ENCODE results near the gene DDX27.

Gene DDX27

GRCh38 chr20:49293122-49293521 lies 73.9 kb downstream of the DDX27 start:
- Histone ChIP-seq H3K4me3 (replicated peaks; ENCODE audit: low read depth, low read length) (no peak overlapping the region), H3K27me3 (replicated peaks; ENCODE audit: control insufficient read depth, insufficient read depth, low read length) (no peaks in the 10 kb centered on the region), H3K36me3 (ENCODE audit: control insufficient read depth, insufficient read depth, low read length) (peaks cover 16% of the 10 kb centered on the region)
- TF ChIP-seq, protein P1, sequence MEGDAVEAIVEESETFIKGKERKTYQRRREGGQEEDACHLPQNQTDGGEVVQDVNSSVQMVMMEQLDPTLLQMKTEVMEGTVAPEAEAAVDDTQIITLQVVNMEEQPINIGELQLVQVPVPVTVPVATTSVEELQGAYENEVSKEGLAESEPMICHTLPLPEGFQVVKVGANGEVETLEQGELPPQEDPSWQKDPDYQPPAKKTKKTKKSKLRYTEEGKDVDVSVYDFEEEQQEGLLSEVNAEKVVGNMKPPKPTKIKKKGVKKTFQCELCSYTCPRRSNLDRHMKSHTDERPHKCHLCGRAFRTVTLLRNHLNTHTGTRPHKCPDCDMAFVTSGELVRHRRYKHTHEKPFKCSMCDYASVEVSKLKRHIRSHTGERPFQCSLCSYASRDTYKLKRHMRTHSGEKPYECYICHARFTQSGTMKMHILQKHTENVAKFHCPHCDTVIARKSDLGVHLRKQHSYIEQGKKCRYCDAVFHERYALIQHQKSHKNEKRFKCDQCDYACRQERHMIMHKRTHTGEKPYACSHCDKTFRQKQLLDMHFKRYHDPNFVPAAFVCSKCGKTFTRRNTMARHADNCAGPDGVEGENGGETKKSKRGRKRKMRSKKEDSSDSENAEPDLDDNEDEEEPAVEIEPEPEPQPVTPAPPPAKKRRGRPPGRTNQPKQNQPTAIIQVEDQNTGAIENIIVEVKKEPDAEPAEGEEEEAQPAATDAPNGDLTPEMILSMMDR (IDR thresholded peaks at IDR 0.05; ENCODE audit: insufficient read depth, low read length, poor library complexity, severe bottlenecking): no peak
- DNase-seq (ENCODE audit: extremely low read depth, insufficient read length): no peak
